SK-N-SH treated with all-trans-retinoic acid at 6 μM for 48 hours (cell line): ENCODE data around the gene CCL22.

Experiments
- ATAC-seq: fragments of 200-7000 bp; cut with Tn5 transposase; 3 replicates; pipeline ENCODE4 v1.9.1; 2020; ENCODE audit warnings: mild to moderate bottlenecking, moderate library complexity
- ARNTL ChIP-seq: fragments of 450-650 bp; formaldehyde crosslinking; IDR thresholded peaks from 2 replicates; pipeline ENCODE4 v1.5.0; 2020; ENCODE audit warnings: low read depth, mild to moderate bottlenecking, moderate library complexity, borderline replicate concordance
- BACH2 ChIP-seq: fragments of 250-450 bp; sonication (Bioruptor Pico); IDR thresholded peaks from 2 replicates; pipeline ENCODE4 v1.9.0; 2021; ENCODE audit warnings: mild to moderate bottlenecking, borderline replicate concordance
- CREB5 ChIP-seq: fragments of 250-450 bp; sonication (Bioruptor Pico); IDR thresholded peaks from 2 replicates; pipeline ENCODE4 v1.5.1; 2020; ENCODE audit warnings: low read depth, mild to moderate bottlenecking, moderate library complexity
- CSDC2 ChIP-seq: fragments of 250-450 bp; sonication (Bioruptor Pico); IDR thresholded peaks from 2 replicates; pipeline ENCODE4 v1.5.0; 2020; ENCODE audit warnings: mild to moderate bottlenecking, moderate library complexity
- CSRNP3 ChIP-seq: fragments of 250-450 bp; sonication (Bioruptor Pico); IDR thresholded peaks from 2 replicates; pipeline ENCODE4 v1.5.1; 2021; ENCODE audit warnings: mild to moderate bottlenecking, moderate library complexity
- ESRRG ChIP-seq: fragments of 250-450 bp; sonication (Bioruptor Pico); IDR thresholded peaks from 2 replicates; pipeline ENCODE4 v1.6.1; 2021; ENCODE audit warnings: mild to moderate bottlenecking
- GLIS3 ChIP-seq: fragments of 250-450 bp; sonication (Bioruptor Pico); IDR thresholded peaks from 2 replicates; pipeline ENCODE4 v1.5.0; 2020; ENCODE audit warnings: mild to moderate bottlenecking, moderate library complexity
- ISL1 ChIP-seq: fragments of 250-450 bp; sonication (Bioruptor Pico); IDR thresholded peaks from 2 replicates; pipeline ENCODE4 v2.1.2; 2022; ENCODE audit warnings: mild to moderate bottlenecking, moderate library complexity
- OSR1 ChIP-seq: fragments of 250-450 bp; sonication (Bioruptor Pico); IDR thresholded peaks from 2 replicates; pipeline ENCODE4 v1.8.0; 2022; ENCODE audit warnings: moderate library complexity, mild to moderate bottlenecking, inconsistent platforms
- PATZ1 ChIP-seq: fragments of 250-450 bp; sonication (Bioruptor Pico); IDR thresholded peaks from 2 replicates; pipeline ENCODE4 v1.8.0; 2020; ENCODE audit warnings: mild to moderate bottlenecking, moderate library complexity, borderline replicate concordance
- POU6F1 ChIP-seq: fragments of 250-450 bp; sonication (Bioruptor Pico); IDR thresholded peaks from 2 replicates; pipeline ENCODE4 v1.8.0; 2021; ENCODE audit warnings: low read depth, mild to moderate bottlenecking, moderate library complexity, borderline replicate concordance
- PPARA ChIP-seq: fragments of 250-450 bp; sonication (Bioruptor Pico); IDR thresholded peaks from 2 replicates; pipeline ENCODE4 v1.5.0; 2020; ENCODE audit warnings: mild to moderate bottlenecking, borderline replicate concordance
- RARB ChIP-seq: fragments of 250-450 bp; sonication (Bioruptor Pico); IDR thresholded peaks from 2 replicates; pipeline ENCODE4 v1.8.0; 2021; ENCODE audit warnings: mild to moderate bottlenecking, moderate library complexity
- SNAI2 ChIP-seq: fragments of 250-450 bp; sonication (Bioruptor Pico); IDR thresholded peaks from 2 replicates; pipeline ENCODE4 v1.5.0; 2020; ENCODE audit warnings: mild to moderate bottlenecking, moderate library complexity
- TCF4 ChIP-seq: fragments of 250-450 bp; sonication (Bioruptor Pico); IDR thresholded peaks from 2 replicates; pipeline ENCODE4 v1.8.0; 2021; ENCODE audit warnings: mild to moderate bottlenecking, moderate library complexity, borderline replicate concordance
- TOX ChIP-seq: fragments of 250-450 bp; sonication (Bioruptor Pico); IDR thresholded peaks from 2 replicates; pipeline ENCODE4 v1.8.0; 2021; ENCODE audit warnings: mild to moderate bottlenecking, moderate library complexity, borderline replicate concordance
- TSHZ2 ChIP-seq: fragments of 250-450 bp; sonication (Bioruptor Pico); IDR thresholded peaks from 2 replicates; pipeline ENCODE4 v1.5.0; 2020; ENCODE audit warnings: mild to moderate bottlenecking, moderate library complexity
- ZC3H10 ChIP-seq: fragments of 250-450 bp; sonication (Bioruptor Pico); IDR thresholded peaks from 2 replicates; pipeline ENCODE4 v1.5.1; 2021; ENCODE audit warnings: mild to moderate bottlenecking, moderate library complexity
- ZFP3 ChIP-seq: fragments of 250-450 bp; sonication (Bioruptor Pico); IDR thresholded peaks from 2 replicates; pipeline ENCODE4 v1.5.0; 2020; ENCODE audit warnings: mild to moderate bottlenecking, moderate library complexity
- ZFP30 ChIP-seq: fragments of 450-650 bp; formaldehyde crosslinking; IDR thresholded peaks from 2 replicates; pipeline ENCODE4 v1.5.0; 2022; ENCODE audit warnings: mild to moderate bottlenecking, moderate library complexity
- ZNF565 ChIP-seq: fragments of 450-650 bp; formaldehyde crosslinking; conservative IDR thresholded peaks from 2 replicates; pipeline ENCODE4 v1.5.0; 2020; ENCODE audit warnings: low read depth, mild to moderate bottlenecking, moderate library complexity
- ZNF70 ChIP-seq: fragments of 450-650 bp; formaldehyde crosslinking; IDR thresholded peaks from 2 replicates; pipeline ENCODE4 v1.5.0; 2020; ENCODE audit warnings: mild to moderate bottlenecking, moderate library complexity
- ZNF8 ChIP-seq: fragments of 450-650 bp; formaldehyde crosslinking; IDR thresholded peaks from 2 replicates; pipeline ENCODE4 v1.5.0; 2020; ENCODE audit warnings: mild to moderate bottlenecking, moderate library complexity

CCL22 gene

GRCh38 chr16:57356547-57356946, 2.0 kb upstream of the CCL22 start:
- ATAC-seq: no peak

GRCh38 chr16:57357330-57358085, 1.1 kb upstream of the CCL22 start:
- no peak for ATAC-seq
- TF ChIP-seq ZFP3 (CRISPR knock-in tag) (peak; percentile 75; the same call in 1 of the 2 replicates), RARB (CRISPR knock-in tag) (no peak), CSDC2 (no peak), TCF4 (no peak)

More at GRCh38 chr16:57356547-57356946, 2.0 kb upstream of the CCL22 start:
- TF ChIP-seq ZC3H10 (CRISPR knock-in tag): no peak
- TF ChIP-seq ISL1 (CRISPR knock-in tag): no peak
- no peak for TF ChIP-seq ESRRG (CRISPR knock-in tag)
- no peak for TF ChIP-seq TSHZ2 (CRISPR knock-in tag)
- no peak for TF ChIP-seq ZNF8 (CRISPR knock-in tag)
- TF ChIP-seq CREB5 (CRISPR knock-in tag): no peak
- no peak for TF ChIP-seq RARB (CRISPR knock-in tag)
- TF ChIP-seq POU6F1 (CRISPR knock-in tag): no peak
- TF ChIP-seq TOX (CRISPR knock-in tag): no peak
- no peak for TF ChIP-seq ZNF70
- no peak for TF ChIP-seq CSRNP3 (CRISPR knock-in tag)
- no peak for TF ChIP-seq PPARA (CRISPR knock-in tag)
- no peak for TF ChIP-seq ZFP30
- TF ChIP-seq ZNF565 (CRISPR knock-in tag): no peak
- TF ChIP-seq OSR1 (CRISPR knock-in tag): no peak
- no peak for TF ChIP-seq PATZ1 (CRISPR knock-in tag)
- no peak for TF ChIP-seq CSDC2
- TF ChIP-seq, all 23 proteins: peak for 0

GRCh38 chr16:57358086-57358420, 530 bp upstream of the CCL22 start:
- no peak for TF ChIP-seq SNAI2 (CRISPR knock-in tag)
- no peak for TF ChIP-seq ARNTL (CRISPR knock-in tag)
- no peak for TF ChIP-seq ESRRG (CRISPR knock-in tag)
- TF ChIP-seq CSRNP3 (CRISPR knock-in tag): no peak
- TF ChIP-seq RARB (CRISPR knock-in tag): no peak
- no peak for TF ChIP-seq CREB5 (CRISPR knock-in tag)
- TF ChIP-seq BACH2: no peak
- no peak for TF ChIP-seq PATZ1 (CRISPR knock-in tag)
- no peak for TF ChIP-seq TOX (CRISPR knock-in tag)
- TF ChIP-seq ZFP30: no peak
- no peak for TF ChIP-seq GLIS3 (CRISPR knock-in tag)
- ATAC-seq: no peak
